Stimulated activated CD8-positive, alpha-beta memory T cell treated with anti-CD3 and anti-CD28 coated beads, Interleukin-15, amount 100 ng/mL, for 24 hours (primary cell): ENCODE data around the gene NDFIP1.

Experiments used
- DNase-seq: peaks from one replicate; pipeline ENCODE4 v3.0.0-alpha.2; 2020; ENCODE audit warnings: low read depth

NDFIP1 gene

GRCh38 chr5:142119051-142119625 lies 10.6 kb downstream of the NDFIP1 start:
- no peak for DNase-seq

DNA sequence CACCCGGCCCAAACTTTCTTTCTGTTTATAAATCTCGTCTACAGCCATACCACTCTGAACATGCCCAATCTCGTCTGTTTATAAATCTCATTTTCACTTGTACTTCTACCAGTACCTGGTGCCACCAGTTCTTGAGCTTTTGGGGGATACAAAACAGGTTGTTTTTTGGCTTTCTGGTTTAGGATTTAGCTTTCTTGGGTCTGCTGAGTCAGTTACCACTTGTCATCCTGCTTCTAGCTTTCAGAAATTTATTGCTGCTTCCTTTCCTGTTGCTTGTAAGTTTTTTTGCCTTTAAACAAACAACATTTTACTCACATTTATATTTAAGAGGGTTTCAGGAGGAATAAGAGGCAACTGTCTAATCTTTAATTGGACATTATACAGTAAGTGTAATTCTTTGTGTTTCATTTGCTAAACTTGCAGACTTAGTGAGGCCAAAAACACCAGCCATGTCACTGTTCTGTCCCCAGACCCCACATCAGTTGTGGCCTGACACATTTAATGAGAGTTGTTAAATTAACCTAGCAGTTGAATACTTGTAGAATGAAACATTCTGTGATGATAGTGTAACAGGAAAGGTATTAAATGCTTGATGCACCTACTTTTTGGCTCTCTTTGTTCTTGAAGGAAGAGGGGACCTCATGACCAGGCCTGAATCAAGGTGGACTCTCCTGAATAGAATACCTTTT lies 11.8 kb downstream of the NDFIP1 start:
- no peak for DNase-seq

DNA sequence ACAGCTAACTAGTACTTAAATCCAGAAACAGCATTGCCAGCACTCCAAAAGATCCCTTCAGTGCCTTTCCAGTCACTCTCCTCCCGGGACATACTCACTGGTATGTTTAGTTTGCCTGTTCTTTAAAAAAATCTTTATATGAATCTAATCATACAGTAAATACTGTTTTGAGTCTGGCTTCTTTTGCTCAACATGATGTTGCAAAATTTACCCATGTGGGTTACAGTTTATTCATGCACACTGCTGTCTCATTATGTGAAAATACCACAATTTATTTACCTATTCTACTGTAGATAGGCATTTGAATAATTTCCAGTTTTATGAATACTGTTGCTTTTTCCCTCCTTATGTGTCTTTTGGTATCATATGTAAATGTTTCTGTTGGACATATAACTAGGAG lies 13.5 kb downstream of the NDFIP1 start:
- no peak for DNase-seq

- no peak for DNase-seq
Measured at GRCh38 chr5:142125378-142125777, 16.8 kb downstream of the NDFIP1 start.

GRCh38 chr5:142125963-142126362 lies 17.4 kb downstream of the NDFIP1 start:
- no peak for DNase-seq

DNA sequence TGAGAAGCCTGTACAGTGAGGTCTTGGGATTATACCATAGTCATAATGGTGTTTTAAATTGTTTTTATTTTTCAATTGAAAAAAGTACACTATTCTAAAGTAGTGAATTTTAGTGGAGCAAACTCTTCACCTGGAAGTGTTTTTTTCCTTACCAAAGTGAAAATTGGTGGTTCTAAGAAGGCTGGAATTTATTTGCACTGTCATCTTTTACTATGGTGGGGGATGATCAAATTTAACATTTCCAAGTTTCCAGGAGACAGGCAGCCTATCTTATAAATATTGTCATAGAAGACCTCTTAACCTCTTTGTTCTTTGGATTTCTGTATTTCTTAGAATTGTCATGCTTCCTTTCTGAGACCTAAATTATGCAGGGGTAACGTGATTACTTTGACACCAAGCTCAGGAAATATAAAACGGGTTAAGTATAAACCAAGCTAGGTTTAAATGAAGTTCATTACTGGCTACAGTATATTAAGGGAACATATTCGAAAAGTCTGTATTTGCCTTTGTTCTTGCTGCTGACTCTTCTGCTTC lies 20.2 kb downstream of the NDFIP1 start:
- no peak for DNase-seq

GRCh38 chr5:142129446-142130066 lies 21.0 kb downstream of the NDFIP1 start:
- DNase-seq, result no peak

GRCh38 chr5:142131394-142131793 lies 22.8 kb downstream of the NDFIP1 start:
- no peak for DNase-seq

DNA sequence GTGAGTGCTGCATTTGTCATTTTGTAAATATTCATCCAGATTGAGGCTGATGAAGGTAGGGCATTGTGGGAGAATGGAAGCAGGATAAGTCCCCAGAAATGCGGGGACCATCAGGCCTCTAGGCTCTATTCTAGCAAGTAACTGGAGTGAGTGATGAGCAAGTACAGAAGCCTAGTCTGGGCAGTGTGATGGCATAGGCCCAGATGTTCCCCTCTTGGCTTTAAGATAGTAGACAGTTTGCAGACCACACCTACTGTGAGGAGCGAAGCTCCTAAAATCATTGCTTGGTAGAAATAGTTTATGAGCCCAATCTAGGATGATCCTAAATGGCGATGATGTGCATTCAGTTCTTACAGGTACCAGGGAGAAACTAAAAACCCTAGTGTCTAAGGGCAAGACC lies 24.3 kb downstream of the NDFIP1 start:
- DNase-seq, result no peak

GRCh38 chr5:142133330-142134206 lies 25.0 kb downstream of the NDFIP1 start:
- DNase-seq, result no peak

GRCh38 chr5:142134331-142135010 lies 25.9 kb downstream of the NDFIP1 start:
- no peak for DNase-seq

DNA sequence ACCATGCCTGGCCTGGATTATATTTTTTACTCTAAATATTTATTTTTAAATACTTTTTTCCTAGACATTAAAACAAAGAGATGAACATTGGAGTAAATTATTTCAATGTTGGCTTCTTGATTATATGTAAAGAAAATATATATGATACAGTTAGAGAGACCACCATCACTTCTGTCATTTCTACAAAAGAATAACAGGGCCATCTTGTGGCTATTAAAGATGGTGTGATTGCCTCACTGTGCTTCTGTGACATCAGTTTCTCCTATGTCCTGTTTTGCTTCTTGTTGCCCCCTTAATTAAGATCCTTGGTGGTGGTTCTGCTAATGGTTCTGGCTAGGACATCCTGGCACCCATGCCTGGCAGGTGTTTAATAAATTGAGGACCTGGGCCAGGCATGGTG lies 32.9 kb downstream of the NDFIP1 start:
- DNase-seq, result no peak

DNA sequence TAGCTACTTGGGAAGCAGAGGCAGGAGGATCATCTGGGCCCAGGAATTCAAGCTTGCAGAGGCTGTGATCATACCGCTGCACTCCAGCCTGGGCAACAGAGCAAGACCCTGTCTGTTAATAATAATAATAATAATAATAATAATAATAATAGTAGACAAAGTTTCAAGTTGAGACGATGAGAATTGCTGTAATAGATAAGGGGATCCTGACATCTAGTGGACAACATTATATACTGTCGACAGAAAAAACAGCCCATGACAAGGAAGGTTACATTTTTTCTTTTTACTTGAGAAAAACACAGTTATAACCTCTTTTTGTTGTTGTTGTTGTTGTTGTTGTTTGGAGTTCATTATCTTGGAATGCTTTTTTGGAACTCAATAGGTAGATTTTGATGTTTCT lies 35.3 kb downstream of the NDFIP1 start:
- no peak for DNase-seq

GRCh38 chr5:142145106-142145900 lies 36.7 kb downstream of the NDFIP1 start:
- DNase-seq, result no peak

DNA sequence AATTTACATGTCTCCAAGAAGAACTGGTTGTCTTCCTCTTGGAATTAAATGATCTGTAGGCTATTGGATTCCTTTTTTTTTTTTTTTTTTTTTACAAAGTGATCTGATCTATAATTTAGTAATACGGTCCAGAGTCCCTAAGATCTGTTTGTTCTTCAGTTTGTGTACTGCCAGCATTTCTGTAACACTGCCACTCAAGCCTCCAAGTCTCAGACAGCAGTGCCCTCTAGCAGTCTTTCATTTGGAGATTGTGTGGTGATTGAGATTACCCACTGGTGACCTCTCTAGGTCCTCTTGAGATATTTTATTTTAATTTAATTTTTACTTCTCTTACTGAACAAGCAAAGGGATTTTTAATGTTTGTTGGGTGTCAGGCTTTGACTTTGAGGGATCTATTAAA lies 40.8 kb downstream of the NDFIP1 start:
- no peak for DNase-seq

DNA sequence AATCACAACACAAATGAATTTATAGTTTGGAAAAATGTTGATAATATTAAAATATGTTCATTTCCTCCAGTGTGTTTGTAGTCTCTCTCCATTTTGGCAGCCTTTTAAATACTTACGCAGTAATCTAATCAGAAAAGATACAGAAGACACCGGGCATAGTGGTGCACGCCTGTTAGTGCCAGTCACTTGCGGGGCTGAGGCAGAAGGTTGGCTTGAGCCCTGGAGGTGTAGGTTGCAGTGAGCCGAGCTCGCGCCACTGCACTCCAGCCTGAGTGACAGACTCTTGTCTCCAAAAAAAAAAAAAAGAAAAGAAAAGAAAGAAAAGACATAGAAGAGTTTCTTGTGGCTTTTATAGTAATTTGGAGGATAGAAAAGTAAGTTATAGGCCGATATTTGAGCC lies 41.9 kb downstream of the NDFIP1 start:
- DNase-seq, result no peak

DNA sequence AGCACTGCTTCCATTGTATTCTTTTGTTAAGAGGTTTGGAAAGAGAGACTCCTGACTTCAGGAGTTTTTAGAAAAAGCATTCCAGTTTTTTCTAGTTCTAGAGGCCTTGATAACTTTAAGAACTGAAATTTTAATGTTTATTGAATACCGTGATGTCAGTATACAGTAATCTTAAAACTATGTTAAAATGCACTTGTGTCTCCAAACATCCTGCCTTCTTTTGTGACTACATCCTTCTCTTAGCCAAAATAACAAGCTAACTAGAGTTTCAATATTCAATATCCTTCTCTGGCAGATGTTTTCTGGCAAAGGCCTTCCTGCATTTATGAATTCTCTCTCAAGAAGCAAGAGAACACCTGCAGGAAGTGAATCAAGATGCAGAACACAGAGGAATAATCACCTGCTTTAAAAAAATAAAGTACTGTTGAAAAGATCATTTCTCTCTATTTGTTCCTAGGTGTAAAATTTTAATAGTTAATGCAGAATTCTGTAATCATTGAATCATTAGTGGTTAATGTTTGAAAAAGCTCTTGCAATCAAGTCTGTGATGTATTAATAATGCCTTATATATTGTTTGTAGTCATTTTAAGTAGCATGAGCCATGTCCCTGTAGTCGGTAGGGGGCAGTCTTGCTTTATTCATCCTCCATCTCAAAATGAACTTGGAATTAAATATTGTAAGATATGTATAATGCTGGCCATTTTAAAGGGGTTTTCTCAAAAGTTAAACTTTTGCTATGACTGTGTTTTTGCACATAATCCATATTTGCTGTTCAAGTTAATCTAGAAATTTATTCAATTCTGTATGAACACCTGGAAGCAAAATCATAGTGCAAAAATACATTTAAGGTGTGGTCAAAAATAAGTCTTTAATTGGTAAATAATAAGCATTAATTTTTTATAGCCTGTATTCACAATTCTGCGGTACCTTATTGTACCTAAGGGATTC lies 43.1 kb downstream of the NDFIP1 start:
- no peak for DNase-seq

DNA sequence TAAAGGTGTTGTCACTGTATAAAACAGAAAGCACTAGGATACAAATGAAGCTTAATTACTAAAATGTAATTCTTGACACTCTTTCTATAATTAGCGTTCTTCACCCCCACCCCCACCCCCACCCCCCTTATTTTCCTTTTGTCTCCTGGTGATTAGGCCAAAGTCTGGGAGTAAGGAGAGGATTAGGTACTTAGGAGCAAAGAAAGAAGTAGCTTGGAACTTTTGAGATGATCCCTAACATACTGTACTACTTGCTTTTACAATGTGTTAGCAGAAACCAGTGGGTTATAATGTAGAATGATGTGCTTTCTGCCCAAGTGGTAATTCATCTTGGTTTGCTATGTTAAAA lies 43.8 kb downstream of the NDFIP1 start:
- DNase-seq, result no peak

DNA sequence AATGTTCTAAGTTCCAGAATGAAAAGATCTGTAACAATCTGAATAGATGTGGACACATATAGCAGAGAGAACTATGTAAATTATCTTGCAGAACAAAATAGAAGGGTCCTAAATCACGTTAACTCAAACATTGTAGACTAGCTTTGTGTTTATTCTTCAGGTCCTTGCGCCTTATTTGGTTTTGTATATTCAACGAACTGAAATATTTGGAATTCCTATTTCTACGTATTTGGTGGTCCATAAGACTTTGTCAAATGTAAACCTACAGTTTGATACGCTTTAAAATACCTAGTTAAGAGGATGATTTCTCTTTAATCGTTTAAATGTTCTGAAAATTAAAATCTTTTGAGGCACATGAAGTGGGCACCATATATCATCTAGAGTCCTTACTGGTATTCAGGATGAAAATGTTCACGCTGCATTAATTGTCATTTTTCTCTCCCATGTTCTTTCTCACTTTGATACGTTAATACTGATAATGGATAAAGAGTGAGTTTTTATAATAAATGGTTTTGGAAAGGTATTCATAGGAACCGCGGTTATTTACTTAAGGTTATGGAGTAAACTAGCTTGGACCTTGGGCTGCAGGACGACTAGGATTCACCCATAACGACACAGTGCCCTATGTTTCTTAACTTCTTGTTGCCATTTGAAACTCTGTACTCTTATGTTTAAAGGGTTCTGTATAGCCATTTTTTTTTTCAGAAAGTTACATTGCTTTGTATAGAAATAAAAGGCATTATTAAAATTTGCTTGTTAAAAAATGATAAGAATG lies 45.3 kb downstream of the NDFIP1 start:
- DNase-seq, result no peak
